Activated T-cell treated with anti-CD3 and anti-CD28 coated beads for 4 hours (primary cell): ENCODE measurements around the gene HNRNPR.
"Not testable (repeated sequence)": the region's sequence is repeated elsewhere in the genome, so short reads cannot be mapped to it uniquely, and the experiment has no call there.

Experiments used
- DNase-seq: peaks from one replicate; pipeline ENCODE4 v3.0.0-alpha.2; 2020

HNRNPR gene

DNA sequence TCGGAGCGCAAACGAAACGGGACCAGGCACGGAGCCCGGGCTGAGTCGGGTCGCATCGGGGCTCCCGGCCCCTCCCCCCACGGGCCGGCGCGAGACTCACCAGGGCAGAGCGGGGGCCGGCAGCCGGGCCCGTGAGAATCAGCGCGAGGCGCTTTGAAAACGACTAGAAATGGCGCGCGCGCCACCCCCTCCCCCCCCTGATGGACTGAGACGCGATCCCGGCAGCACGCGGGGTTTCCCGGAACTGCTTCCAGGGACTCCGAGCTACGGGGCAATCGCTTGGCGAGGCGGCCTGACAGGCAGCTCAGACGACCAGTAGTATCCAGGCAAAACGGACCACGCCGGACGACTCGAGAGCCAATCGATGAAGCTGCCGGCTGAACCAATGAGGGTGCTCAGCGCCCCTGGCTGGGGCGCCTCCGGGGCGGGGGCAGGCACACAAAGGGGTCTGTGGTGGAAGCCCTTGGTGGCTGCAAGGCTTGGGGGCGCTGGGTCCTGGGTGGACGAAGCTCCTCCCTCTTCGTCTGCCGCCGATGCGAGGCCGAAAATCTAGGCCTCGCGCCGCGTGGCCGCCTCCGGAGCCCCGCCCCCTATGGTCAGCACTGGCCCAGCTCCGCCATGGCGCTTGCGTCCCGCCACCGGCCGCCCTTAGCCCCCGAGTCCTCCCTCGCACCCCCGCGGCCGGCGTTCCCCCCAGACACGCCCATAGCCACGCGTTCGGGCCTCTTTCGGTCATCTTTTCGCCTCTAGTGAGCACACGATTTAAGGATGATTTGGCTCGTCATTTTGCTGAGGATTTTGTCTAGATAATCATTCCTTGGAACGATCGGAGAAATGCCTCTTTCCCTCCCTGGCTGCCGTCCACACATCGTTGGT lies at the start of gene HNRNPR:
Gene HNRNPR (minus strand): TSS at position 174 of the 876 bp plus-strand sequence. CDS start 3,276 bp downstream, outside the sequence.
- peak; percentile 96 for DNase-seq

DNA sequence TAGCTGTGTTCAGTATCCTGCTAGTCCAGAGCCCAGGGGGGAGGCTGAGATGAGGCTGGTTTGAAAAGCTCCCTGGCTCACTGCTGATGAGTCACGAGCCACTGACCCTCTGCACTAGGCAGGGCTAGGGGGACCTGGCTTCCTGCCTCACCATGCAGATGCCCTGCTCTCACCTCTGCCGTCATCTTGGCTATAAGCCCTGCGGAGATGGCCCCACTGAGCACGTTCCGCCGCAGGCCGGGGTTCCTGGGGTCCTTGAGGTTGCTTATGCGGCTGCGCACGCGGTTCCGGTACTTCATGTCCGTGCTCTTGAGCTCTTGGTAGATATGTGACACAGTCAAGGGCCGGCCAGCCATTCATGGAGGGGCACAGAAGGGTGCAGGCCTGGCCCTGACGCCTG lies 49.6 kb upstream of the HNRNPR start:
- no peak for DNase-seq

DNA sequence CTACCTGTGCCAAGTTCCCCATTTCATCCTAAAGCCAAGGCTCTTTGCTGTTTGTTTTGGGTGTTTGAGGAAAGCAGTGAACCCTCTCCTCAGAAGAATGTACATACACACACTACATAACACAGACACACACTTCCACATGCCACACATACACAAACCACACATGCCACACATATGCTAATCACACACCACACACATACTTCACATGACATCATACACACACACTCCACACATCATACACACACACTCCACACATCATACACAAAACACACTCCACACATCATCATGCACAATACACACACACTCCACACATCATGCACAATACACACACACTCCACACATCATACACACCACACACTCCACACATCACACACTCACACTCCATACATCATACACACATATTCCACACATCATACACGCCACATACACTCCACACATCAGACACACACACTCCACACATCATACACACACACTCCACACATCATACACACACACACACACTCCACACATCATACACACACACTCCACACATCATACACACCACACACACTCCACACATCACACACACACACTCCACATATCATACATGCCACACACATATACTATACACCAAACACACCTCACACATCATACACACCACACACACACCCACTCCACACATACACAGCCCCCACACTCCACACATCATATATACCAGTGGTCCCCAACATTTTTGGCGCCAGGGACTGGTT lies 48.2 kb upstream of the HNRNPR start:
- DNase-seq, result no peak

- DNase-seq, result no peak
Observed at GRCh38 chr1:23389837-23390321, 45.8 kb upstream of the HNRNPR start.

DNA sequence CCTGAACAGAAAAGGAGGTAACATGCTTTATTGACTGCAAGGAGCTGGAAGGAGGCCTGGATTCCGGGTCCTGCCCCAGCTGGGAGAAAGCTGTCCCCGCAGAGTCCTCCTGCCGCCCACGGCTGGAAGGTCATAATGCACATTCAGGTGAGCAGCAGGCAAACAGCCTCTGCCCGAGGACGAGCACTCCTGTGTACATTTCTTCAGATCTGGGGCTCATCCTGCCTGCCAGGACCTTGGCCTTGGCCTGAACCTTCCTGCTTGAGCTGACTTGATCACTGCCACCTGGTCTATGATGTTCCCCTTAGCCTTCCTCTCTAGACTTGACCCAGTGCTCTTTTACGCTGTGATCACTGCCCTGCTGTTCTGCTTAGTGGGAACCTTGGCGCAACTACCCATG lies 43.4 kb upstream of the HNRNPR start:
- DNase-seq, result no peak

DNA sequence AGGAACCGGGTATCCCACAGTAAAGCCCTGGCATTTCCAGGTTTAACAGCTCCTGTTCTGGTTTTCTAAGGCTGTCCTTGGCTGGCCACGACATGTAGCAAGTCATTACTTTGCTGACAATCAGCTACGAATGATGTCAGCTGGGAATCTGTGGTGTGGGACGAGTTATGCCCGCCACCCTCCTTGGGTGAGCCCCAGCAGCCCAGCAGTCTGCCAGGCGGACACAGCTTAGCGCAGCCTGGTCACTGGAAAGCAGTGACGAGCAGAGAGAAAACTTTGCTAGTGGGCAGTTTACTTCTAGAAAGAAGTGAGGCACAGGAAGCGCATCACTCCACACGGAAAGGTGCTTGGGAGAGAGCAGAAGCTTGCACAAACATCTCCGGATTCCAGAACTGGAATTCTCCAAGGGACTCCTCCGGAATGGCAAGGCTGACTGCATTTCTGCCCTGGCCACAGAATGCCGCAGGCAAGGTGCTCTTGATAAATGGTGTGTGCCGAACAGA lies 41.1 kb upstream of the HNRNPR start:
- DNase-seq, result no peak

GRCh38 chr1:23384312-23385058 lies 40.4 kb upstream of the HNRNPR start:
- DNase-seq, result no peak

DNA sequence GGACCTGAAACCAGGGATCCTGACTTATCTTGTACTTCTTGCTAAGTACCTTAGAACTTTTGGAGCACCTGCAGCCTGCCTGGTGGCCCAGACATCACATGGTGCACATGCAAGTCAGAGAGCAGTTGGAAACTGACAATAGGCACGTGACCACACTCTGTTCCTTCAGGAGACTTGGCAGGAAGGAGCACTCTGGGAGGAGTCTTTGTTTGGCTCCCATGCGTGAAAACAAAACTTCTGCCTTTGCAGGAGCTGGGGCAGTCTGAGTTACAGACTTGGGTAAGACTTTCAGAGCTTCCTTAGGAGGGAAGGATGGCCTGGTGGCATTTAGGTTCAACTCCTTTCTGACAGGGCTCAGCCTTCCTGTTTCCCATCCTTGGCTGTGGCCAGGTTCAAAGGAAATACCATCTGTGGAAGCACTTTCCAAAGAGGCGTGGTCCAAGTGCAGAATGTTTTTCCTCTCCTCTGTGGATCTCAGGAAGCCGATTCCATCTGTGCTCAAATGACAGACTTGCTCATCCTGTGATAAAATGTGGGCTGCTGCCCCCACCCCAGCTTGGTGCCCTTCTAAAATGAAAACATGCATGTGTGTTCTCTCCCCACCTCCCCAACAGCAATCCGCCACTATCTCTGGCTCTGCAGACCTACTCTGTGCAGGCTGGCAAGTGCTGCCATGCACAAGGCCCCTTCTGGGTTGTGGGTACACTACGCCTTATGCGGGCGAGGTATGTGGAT lies 39.7 kb upstream of the HNRNPR start:
- DNase-seq, result no peak

- no peak for DNase-seq
Observed at GRCh38 chr1:23381233-23381885, 37.3 kb upstream of the HNRNPR start.

DNA sequence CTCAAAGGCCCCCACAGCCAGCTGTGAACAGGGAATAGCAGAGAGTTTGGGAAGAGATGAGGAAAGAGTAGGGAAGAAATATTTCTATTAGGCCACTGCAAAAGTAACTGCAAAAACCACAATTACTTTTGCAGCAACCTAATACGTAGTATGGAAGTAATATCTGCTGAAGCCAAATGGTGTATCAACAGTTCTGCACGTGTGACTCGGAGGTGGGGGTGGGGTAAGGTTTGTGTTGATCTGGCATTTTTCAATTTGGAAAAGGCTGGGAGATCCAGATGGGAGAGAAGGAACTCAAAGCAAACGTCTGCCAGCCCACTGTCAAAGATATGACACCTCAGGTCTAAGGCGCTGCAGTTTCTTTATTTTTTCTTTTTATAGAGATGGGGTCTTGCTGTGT lies 36.6 kb upstream of the HNRNPR start:
- DNase-seq, result no peak

- DNase-seq, result not testable (repeated sequence)
Observed at GRCh38 chr1:23380236-23380635, 36.2 kb upstream of the HNRNPR start.

DNA sequence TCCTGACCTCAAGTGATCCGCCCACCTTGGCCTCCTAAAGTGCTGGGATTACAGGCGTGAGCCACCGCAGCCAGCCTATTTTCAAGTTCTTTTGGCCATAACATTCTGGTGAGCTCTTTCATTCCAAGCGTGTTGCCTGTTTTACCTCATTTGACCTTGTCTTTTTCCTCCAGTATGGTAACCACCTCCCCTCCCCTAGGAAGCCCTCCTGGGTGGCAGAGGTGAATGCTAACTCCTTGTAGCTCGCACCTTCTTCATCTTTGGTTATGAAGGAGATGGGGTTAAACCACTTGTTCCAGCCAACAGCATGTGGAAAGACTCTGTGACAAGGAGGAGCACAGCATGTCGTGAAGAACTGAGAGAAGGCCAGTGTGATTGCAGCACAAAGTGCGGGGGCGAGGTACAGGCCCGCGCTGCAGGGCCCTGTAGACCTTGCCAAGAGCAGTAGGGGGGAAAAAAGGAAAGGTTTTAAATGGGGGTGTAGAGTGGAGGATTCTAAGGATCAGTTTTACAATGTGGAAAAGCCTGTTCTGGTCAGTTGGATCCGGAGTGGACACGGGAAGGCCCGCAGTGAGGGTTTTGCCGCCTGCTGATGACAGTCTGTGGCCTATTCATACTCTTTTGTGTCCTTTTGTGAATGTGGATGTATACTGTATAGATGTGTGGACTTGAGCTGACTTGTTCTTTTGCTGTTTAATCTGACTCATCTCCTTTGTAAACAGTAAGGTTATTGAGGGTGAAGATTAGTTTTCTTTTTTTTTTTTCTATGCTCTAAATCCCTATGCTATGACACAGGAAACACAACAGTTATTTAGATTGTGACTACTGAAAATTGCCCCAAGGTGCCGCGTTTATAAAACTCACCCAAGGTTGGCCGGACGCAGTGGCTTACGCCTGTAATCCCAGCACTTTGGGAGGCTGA lies 33.1 kb upstream of the HNRNPR start:
- DNase-seq, result no peak

- not testable (repeated sequence) for DNase-seq
Observed at GRCh38 chr1:23374079-23374735, 30.1 kb upstream of the HNRNPR start.

DNA sequence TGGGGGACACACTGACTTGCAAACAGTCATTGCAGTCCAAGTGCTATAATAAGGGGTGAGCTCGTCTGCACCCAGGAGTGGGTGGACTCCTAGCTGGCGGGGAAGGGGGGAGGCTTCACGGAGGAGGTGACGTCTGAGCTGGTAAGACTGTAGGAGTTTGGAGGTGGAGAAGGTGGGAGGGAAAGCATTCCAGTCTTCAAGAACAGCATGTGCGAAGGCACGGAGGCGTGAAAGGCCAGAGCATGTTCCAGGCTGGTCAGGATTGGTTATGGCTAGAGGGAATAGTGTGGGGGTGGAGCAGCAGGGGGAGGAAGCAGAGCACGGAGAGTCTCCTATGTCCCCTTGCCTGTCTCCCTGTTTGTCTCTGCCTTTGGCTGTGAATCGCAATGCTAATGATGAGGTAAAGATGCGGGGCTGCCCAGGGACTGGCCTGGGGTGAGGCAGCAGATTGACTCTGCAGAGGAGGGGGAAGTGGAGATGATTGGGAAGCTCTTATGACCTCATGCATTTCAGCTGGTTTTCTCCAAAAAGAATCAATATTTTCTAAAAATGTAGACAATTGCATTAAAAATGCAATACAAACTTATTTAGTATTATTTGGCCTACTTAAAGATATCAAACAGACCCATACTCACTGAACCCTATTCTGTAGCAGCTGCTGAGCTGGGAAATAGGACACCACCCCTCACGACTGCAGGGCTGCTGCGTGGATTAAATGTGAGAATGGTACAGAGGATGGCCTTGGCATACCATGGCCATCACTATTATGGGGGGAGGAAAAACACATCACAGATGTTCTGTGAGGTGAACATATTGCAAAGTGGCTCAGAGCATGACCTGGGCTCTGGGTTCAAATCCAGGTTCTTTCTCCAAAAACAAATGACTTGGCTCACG lies 28.1 kb upstream of the HNRNPR start:
- DNase-seq, result no peak

DNA sequence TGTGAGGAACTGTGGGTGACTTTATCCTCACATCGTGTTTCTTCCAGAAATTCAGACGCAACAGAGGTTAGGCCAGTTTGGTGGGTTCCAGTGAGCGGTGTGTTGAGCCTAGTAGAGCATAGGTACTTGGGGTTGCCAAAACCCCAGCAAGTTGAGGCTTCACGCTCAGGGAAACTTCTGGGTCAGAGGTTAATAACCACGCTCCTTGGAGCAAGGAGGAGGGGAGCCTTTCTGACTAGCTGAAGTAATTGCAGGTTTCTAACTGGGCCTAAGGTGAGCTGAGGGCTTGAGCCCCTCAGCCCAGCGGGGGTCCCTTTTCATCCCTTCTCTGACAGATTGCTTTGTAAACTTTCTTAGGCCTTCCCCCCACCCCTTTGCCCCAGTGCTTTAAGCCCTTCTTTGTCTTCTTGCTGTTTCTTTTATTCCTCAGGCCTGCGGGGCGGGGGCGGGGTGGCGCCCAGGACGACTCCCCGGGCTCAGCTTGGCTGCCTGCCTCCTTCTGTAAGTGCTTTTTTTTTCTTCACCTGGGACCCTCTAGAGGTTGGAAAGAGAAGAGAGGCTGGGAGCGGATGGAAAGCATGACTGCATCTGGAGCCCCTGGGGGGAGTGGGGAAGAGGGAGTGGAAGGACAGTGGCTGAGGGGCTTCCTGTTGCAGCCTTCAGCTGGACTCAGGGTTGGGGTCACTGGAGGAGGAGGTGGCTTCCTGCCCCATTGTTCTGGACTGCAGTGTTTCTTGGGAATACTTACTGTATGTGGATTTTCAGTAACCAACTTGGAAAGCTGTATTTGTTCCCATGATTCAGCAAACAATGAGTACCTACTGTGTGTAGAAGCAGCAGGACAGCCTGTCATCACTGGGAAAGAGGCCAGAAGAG lies 26.9 kb upstream of the HNRNPR start:
- no peak for DNase-seq

GRCh38 chr1:23370330-23370708 lies 26.2 kb upstream of the HNRNPR start:
- DNase-seq, result no peak

DNA sequence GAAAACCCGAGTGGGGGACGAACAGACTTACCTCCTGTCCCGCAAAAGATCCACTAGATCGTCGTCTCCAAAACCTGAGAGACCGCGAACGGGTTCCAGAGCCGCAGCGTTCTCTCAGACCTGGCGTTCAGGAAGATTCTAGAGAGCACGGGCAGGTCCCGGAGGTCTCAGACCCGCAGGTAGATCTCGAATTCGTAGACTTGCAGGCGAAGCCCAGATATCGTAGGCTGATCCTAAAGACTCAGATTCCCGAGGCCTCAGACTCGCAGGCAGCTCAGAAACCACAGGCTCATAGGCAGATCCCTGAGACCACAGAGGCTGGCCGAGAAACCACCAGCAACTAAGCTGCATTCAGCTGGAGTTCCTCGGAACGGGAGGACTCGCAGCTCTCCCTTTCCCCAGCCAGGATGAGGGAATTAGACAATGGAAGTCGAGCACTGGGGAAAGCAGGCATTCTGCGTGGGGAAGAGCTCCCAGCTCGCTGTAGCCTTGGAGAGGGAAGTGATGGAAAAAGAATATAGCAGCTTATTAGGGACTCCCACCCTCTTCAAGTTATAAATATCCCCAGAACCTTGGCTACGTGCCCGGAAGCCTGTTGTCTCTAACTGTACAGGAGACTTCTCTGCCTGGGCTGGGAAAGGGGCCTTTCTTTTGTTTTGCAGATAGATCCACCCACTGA lies 25.4 kb upstream of the HNRNPR start, which contains the start of gene ZNF436:
Gene ZNF436 (minus strand): TSS at position 502 of the 679 bp plus-strand sequence. CDS start 1,831 bp downstream, outside the sequence.
- peak; percentile 17 for DNase-seq
